ENCODE data around the gene NDUFA11. TPM values are rescaled to one million over a fixed set of nuclear protein-coding genes. Genes with fewer than 3 reads are reported as not detected.

NDUFA11 gene
- total and polyA plus RNA-seq, 2 of the 4 experiments (the other 2 are of a cell fraction): 375 to 1,276 TPM

DNA sequence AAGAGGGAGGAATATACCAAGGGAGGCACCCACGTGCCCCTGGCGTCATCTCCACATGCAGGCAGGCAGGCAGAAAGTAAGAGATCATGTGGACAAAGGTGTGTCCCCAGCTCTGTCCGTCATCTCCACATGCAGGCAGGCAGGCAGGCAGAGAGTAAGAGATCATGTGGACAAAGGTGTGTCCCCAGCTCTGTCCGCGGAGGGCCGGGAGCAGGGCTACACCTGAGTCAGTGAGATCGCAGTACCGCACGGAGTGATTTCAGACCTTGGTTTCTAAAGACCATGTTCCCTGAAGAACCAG lies 32.7 kb upstream of the NDUFA11 start:
- Histone ChIP-seq H2BK5ac (ENCODE audit: low read depth, low read length, poor library complexity, severe bottlenecking) (peak overlapping the region; percentile 74), H2BK20ac (ENCODE audit: low read depth, low read length) (peak overlapping the region; percentile 58; the same call in 1 of the 2 replicates), H4K91ac (ENCODE audit: insufficient read depth, low read depth, low read length) (peak overlapping the region; percentile 87), H4K8ac (ENCODE audit: low read depth in 2 of 2, low read length in 2 of 2) (peak overlapping the region; percentile 74 to 77; a peak in 3 of 4 replicates), H2AFZ (replicated peaks; ENCODE audit: low read length, poor library complexity) (peak overlapping the region; percentile 1), H3K9me3 (ENCODE audit: control insufficient read depth, insufficient read depth, low read length) (no peaks in the 10 kb centered on the region), H3K4me1 (ENCODE audit: control insufficient read depth, insufficient read depth, low read length) (peaks cover 32% of the 10 kb centered on the region), H3K18ac (ENCODE audit: low read depth, low read length) (peak overlapping the region; percentile 64), H3K23ac (ENCODE audit: low read depth, low read length) (peak overlapping the region; percentile 92), H3K56ac (ENCODE audit: extremely low read depth, insufficient read depth, low read length) (no peak overlapping the region), H3K27me3 (ENCODE audit: control insufficient read depth, insufficient read depth, low read length) (no peaks in the 10 kb centered on the region), H2AK9ac (replicated peaks; ENCODE audit: low read depth, low read length, poor library complexity) (peak overlapping the region; percentile 79), H4K20me1 (ENCODE audit: insufficient read depth, low read length) (peaks cover 34% of the 10 kb centered on the region), H3K36me3 (ENCODE audit: control insufficient read depth, insufficient read depth, low read length) (peaks cover 47% of the 10 kb centered on the region), H3K9ac (ENCODE audit: low read depth, low read length) (peak overlapping the region; percentile 66), H3K4ac (ENCODE audit: low read depth, low read length) (peak overlapping the region; percentile 89), H2BK120ac (ENCODE audit: low read depth, low read length) (peak overlapping the region; percentile 84), H2BK15ac (ENCODE audit: low read depth, low read length) (peak overlapping the region; percentile 82; the same call in 2 of the 3 replicates), H3K9me1 (ENCODE audit: insufficient read depth, low read length) (peaks cover 41% of the 10 kb centered on the region), H3K4me3 (ENCODE audit: insufficient read depth, low read depth, low read length) (no peak overlapping the region), H3K27ac (ENCODE audit: insufficient read depth, low read length) (peak overlapping the region; percentile 97), H2AK5ac (ENCODE audit: low read depth, low read length) (peak overlapping the region; percentile 92), H3K79me1 (ENCODE audit: low read depth in 1 of 2, low read length in 2 of 2) (peaks cover 40 to 82% of the 10 kb centered on the region in 2 experiments; a peak in 3 of 4 replicates), H3K14ac (replicated peaks; ENCODE audit: low read depth, low read length) (peak overlapping the region; percentile 44), H4K5ac (ENCODE audit: low read depth, low read length) (peak overlapping the region; percentile 49; the same call in 1 of the 2 replicates), H3K4me2 (ENCODE audit: low read depth, low read length) (no peak overlapping the region)
- dilution Hi-C loops (cut with HindIII; ENCODE audit: low sequenced_read_pairs, unreplicated experiment) (no loop called here), intact Hi-C loops (cut with micrococcal nuclease) (no loop called here), in situ Hi-C loops (cut with MboI; ENCODE audit: low sequenced_read_pairs) (no loop called here)
- ATAC-seq (ENCODE audit: low read depth) (no peak), DNase-seq (no peak)
- ChIA-PET CTCF (interaction anchor here (2.2 kb wide), 1 partner anchor 32 kb away, joined by 11 read pairs; no protein-coding TSS in a partner anchor), POLR2A (ENCODE audit: unreplicated experiment) (no interaction called here)
- WGBS, 2 experiments (ENCODE audit: extremely low coverage in 2 of 2, insufficient read length in 1 of 2): 100% methylated on average over 1 of the region's 9 CpGs; no CpG with 5 or more reads in 1 of the 2 experiments
- no TSS peak for BruUV-seq (replicated peaks)
- TF ChIP-seq USF2 (IDR thresholded peaks at IDR 0.05; ENCODE audit: low read depth, low read length) (no peak), CHD1 (IDR thresholded peaks at IDR 0.05; ENCODE audit: low read depth, low read length) (no peak), MXI1 (IDR thresholded peaks at IDR 0.05; ENCODE audit: borderline replicate concordance, low read depth, low read length) (no peak), RFX5 (IDR thresholded peaks at IDR 0.05; ENCODE audit: low read depth, low read length) (no peak), SMC3 (IDR thresholded peaks at IDR 0.05; ENCODE audit: low read depth, low read length) (no peak)
